Psoas muscle (tissue), 8 donors: ENCODE data around the gene PLEKHA4. TPM values are rescaled to one million over a fixed set of nuclear protein-coding genes. Genes with fewer than 3 reads are reported as not detected.

Experiments used
- ATAC-seq, 4 donors: fragments of 200-7000 bp; cut with Tn5 transposase; one replicate each; pipeline ENCODE4 v1.9.1; 2020; ENCODE audit warnings: moderate library complexity in 3 of 4, mild to moderate bottlenecking in 2 of 4
- DNase-seq, 2 donors: peaks; one replicate each; pipeline ENCODE4 v3.0.0-alpha.2; 2020
- H3K27ac ChIP-seq: fragments of 200-600 bp; one replicate; pipeline ENCODE4 v1.8.0; 2022
- H3K27me3 ChIP-seq, 3 donors: fragments of 200-600 bp in 1 of 3; one replicate each; pipeline versions ENCODE4 v1.6.1 to v1.8.0; 2013 to 2022; ENCODE audit warnings: low read length in 2 of 3, mild to moderate bottlenecking in 2 of 3, moderate library complexity in 1 of 3; ENCODE audit not compliant: insufficient read depth in 3 of 3
- H3K36me3 ChIP-seq, 2 donors: fragments of 200-600 bp in 1 of 2; one replicate each; pipeline versions ENCODE4 v1.6.1 to v1.8.0; 2013 to 2022; ENCODE audit warnings: low read depth in 1 of 2, mild to moderate bottlenecking in 1 of 2, moderate library complexity in 1 of 2; ENCODE audit not compliant: insufficient read depth in 1 of 2
- H3K4me1 ChIP-seq: fragments of 200-600 bp; one replicate; pipeline ENCODE4 v1.8.0; 2022
- H3K4me3 ChIP-seq: fragments of 200-600 bp; one replicate; pipeline ENCODE4 v1.8.0; 2022; ENCODE audit warnings: mild to moderate bottlenecking
- H3K9me3 ChIP-seq: fragments of 200-600 bp; one replicate; pipeline ENCODE4 v1.8.0; 2022
- WGBS, 3 donors: extraction: QIAGEN DNeasy Blood & Tissue Kit; methylation state at CpG; one replicate each; pipeline versions ENCODE4 v1.1.6 to v1.1.7; 2013; 5-methylcytosine and 5-hydroxymethylcytosine counted together
- intact Hi-C, 2 donors: fragments of 100-400 bp; cut with DNase I; formaldehyde crosslinking; loops; one replicate each; pipeline versions ENCODE4 v1.11.0 to v1.14.2; 2022
- polyA plus RNA-seq, 3 donors: library from polyadenylated mRNA; stranded (reverse); fragments of 200-250 nt; gene quantifications; one replicate each; pipeline ENCODE4 v1.2.3, GENCODE V29; 2013
- total RNA-seq, 4 donors: library from RNA; stranded (reverse); fragmentation: NEBNext Ultra II Directional in 2 of 4; extraction: Animal tissue kit (Norgen Biotek cat#: 25700) in 2 of 4; gene quantifications; one replicate each; pipeline versions ENCODE4 v1.2.1 to v1.2.4, GENCODE V29; 2021 to 2023
- TF ChIP-seq, protein P1 (sequence below): fragments of 200-600 bp; IDR thresholded peaks from one replicate; pipeline ENCODE4 v1.8.0; 2022; ENCODE audit warnings: antibody characterized with exemption
- donor health status: healthy with polysubstance abuse.
- donor health status: DM: no; HTN: no; CAD: no; lungs with moderate emphysema.
- donor health status: Bipolar disorder and iron deficiency.
- donor health status: healthy.
- donor health status: DM: yes; HTN: yes; CAD: no.
- donor health status: DM: no; HTN: no; CAD: no.
- donor health status: DM: no; HTN: no; CAD: no.
- donor health status: DM: yes; HTN: yes; CAD: no.

Gene PLEKHA4
- total and polyA plus RNA-seq, 7 donors = 9.4 to 30.0 (median 14.9) TPM

- intact Hi-C loops = loop anchor here in 1 of 2 donors (5.0 to 10.0 kb wide), 2 partner anchors 170 to 197 kb away; partner anchors contain the start of genes CA11 and NTN5
- TF ChIP-seq, protein P1, sequence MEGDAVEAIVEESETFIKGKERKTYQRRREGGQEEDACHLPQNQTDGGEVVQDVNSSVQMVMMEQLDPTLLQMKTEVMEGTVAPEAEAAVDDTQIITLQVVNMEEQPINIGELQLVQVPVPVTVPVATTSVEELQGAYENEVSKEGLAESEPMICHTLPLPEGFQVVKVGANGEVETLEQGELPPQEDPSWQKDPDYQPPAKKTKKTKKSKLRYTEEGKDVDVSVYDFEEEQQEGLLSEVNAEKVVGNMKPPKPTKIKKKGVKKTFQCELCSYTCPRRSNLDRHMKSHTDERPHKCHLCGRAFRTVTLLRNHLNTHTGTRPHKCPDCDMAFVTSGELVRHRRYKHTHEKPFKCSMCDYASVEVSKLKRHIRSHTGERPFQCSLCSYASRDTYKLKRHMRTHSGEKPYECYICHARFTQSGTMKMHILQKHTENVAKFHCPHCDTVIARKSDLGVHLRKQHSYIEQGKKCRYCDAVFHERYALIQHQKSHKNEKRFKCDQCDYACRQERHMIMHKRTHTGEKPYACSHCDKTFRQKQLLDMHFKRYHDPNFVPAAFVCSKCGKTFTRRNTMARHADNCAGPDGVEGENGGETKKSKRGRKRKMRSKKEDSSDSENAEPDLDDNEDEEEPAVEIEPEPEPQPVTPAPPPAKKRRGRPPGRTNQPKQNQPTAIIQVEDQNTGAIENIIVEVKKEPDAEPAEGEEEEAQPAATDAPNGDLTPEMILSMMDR = no peak
- Histone ChIP-seq H3K27ac (no peak overlapping the region), H3K36me3 (peaks cover 0 to 16% of the 10 kb centered on the region in 2 donors), H3K9me3 (no peaks in the 10 kb centered on the region), H3K4me1 (no peaks in the 10 kb centered on the region), H3K4me3 (no peak overlapping the region), H3K27me3 (no peaks in the 10 kb centered on the region)
- DNase-seq (no peak), ATAC-seq (no peak)
- WGBS, 3 donors = 84 to 93% (median 86%) methylated on average over 2 of the region's 2 CpGs
These were observed 23.9 kb downstream of the PLEKHA4 start for GRCh38 chr19:48844472-48844871.

GRCh38 chr19:48842789-48843162, 25.6 kb downstream of the PLEKHA4 start:
- peak; percentile 61 to 71 (median 63) for ATAC-seq
- WGBS, 3 donors = 43 to 46% (median 44%) methylated on average over 2 of the region's 2 CpGs
- Histone ChIP-seq H3K4me1 (no peaks in the 10 kb centered on the region), H3K27ac (no peak overlapping the region), H3K9me3 (no peaks in the 10 kb centered on the region), H3K4me3 (no peak overlapping the region), H3K36me3 (peaks cover 0 to 16% of the 10 kb centered on the region in 2 donors), H3K27me3 (no peaks in the 10 kb centered on the region)
- intact Hi-C loops = loop anchor here in 1 of 2 donors (5.0 to 10.0 kb wide), 2 partner anchors 168 to 195 kb away; partner anchors contain the start of genes CA11 and NTN5
- TF ChIP-seq, protein P1 = peak; percentile 81
- no peak for DNase-seq

DNA sequence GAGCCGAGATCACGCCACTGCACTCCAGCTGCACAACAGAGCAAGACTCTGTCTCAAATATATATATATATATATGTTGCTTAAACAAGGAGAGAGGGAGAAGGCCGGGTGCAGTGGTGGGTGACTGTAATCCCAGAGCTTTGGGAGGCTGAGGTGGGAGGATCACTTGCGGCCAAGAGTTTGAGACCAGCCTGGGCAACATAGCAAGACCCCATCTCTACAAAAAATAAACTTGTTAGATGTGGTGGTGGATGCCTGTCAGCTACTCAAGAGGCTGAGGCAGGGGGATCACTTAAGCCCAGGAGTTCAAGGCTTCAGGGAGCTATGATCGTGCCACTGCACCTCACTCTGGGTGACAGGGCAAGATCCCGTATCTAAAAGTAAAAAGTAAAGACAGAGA, 26.8 kb downstream of the PLEKHA4 start:
- H3K4me3 ChIP-seq = no peak overlapping the region
- TF ChIP-seq, protein P1 = no peak
- WGBS, 3 donors = 93 to 96% (median 95%) methylated on average over 6 of the region's 6 CpGs

DNA sequence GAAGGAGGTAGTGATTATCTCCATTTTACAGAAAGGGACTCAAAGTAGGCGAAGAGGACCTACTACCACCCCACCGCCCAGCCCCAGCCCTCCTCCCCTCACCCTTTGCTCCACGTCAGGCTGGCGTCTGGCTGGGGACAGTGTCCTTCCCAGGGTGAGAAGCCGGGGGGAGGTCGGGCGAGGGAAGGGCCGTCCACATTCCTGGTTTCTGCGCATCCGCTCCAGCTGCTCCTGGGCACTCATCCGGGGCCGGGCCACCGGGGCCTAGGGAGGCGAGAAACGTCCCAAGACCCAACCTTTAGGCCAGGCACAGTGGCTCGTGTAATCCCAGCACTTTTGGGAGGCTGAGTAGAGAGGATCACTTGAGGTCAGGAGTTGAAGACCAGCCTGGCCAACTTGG, 27.4 kb downstream of the PLEKHA4 start:
- WGBS, 3 donors = 90 to 94% (median 90%) methylated on average over 16 of the region's 16 CpGs
- DNase-seq (no peak), ATAC-seq (no peak)
- Histone ChIP-seq H3K27ac (no peak overlapping the region), H3K36me3 (peaks cover 0 to 7% of the 10 kb centered on the region in 2 donors), H3K4me3 (no peak overlapping the region), H3K4me1 (no peaks in the 10 kb centered on the region), H3K27me3 (no peaks in the 10 kb centered on the region), H3K9me3 (no peaks in the 10 kb centered on the region)
- TF ChIP-seq, protein P1 = no peak
- intact Hi-C loops = loop anchor here in 1 of 2 donors (5.0 to 10.0 kb wide), 2 partner anchors 166 to 194 kb away; partner anchors contain the start of genes CA11 and NTN5

More for the DNA sequence above, 26.8 kb downstream of the PLEKHA4 start:
- DNase-seq (no peak), ATAC-seq (no peak)
- Histone ChIP-seq H3K36me3 (peaks cover 0 to 12% of the 10 kb centered on the region in 2 donors), H3K9me3 (no peaks in the 10 kb centered on the region), H3K4me1 (no peaks in the 10 kb centered on the region), H3K27me3 (no peaks in the 10 kb centered on the region), H3K27ac (no peak overlapping the region)
- intact Hi-C loops = loop anchor here in 1 of 2 donors (5.0 to 10.0 kb wide), 2 partner anchors 167 to 194 kb away; partner anchors contain the start of genes CA11 and NTN5

DNA sequence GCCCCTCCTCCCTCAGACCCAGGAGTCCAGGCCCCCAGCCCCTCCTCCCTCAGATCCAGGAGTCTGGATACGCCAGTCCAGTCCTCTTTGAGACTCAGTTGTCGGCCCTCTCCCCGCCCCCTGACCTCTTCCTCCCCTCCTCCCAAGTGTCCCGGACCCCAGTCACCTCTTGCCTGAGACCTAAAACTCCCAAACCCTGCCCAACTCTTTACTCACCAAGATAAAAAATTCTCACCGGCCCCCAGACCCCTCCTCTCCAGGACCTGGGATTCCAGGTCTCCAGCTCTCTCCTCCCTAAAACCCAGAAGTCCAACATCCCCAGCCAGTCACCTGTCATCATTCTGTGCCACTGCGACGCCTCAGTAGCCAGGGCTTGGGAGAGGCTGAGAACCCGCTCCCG, 30.7 kb downstream of the PLEKHA4 start:
- no peaks in the 10 kb centered on the region for H3K27me3 ChIP-seq
- no peaks in the 10 kb centered on the region for H3K36me3 ChIP-seq
- H3K4me1 ChIP-seq = no peaks in the 10 kb centered on the region
- no peak overlapping the region for H3K27ac ChIP-seq
- WGBS, 3 donors = 63 to 72% (median 64%) methylated on average over 8 to 9 of the region's 9 CpGs
- no peak for ATAC-seq
- H3K9me3 ChIP-seq = no peaks in the 10 kb centered on the region
- H3K4me3 ChIP-seq = no peak overlapping the region
- TF ChIP-seq, protein P1 = no peak
- intact Hi-C loops = loop anchor here in 1 of 2 donors (2.0 to 10.0 kb wide), 3 partner anchors 43 to 190 kb away; partner anchors contain the start of genes CA11 and NTN5
- no peak for DNase-seq
